ENCODE results near the gene IQCE.

Gene IQCE

GRCh38 chr7:2624293-2624886 is 65.6 kb downstream of the IQCE start:
- no peak overlapping the region for H3K4me3 ChIP-seq (ENCODE audit: low read depth, low read length)
- no peak for TF ChIP-seq CTCF (conservative IDR thresholded peaks at IDR 0.05; ENCODE audit: low read depth, low read length)
- no peak for DNase-seq (ENCODE audit: low read depth)

- no peak overlapping the region for H3K4me3 ChIP-seq (ENCODE audit: low read depth, low read length)
- no peak for DNase-seq (ENCODE audit: low read depth)
- no peak for TF ChIP-seq CTCF (conservative IDR thresholded peaks at IDR 0.05; ENCODE audit: low read depth, low read length)
Observed at GRCh38 chr7:2626498-2627117, 67.8 kb downstream of the IQCE start.

GRCh38 chr7:2627258-2628129 is 68.7 kb downstream of the IQCE start:
- H3K4me3 ChIP-seq (ENCODE audit: low read depth, low read length), result no peak overlapping the region
- no peak for TF ChIP-seq CTCF (conservative IDR thresholded peaks at IDR 0.05; ENCODE audit: low read depth, low read length)

GRCh38 chr7:2628130-2628482 is 69.3 kb downstream of the IQCE start:
- no peak for TF ChIP-seq CTCF (conservative IDR thresholded peaks at IDR 0.05; ENCODE audit: low read depth, low read length)

More at GRCh38 chr7:2627258-2628129, 68.7 kb downstream of the IQCE start:
- DNase-seq (ENCODE audit: low read depth), result no peak

GRCh38 chr7:2628891-2629290 is 70.1 kb downstream of the IQCE start:
- no peak overlapping the region for H3K4me3 ChIP-seq (ENCODE audit: low read depth, low read length)
- TF ChIP-seq CTCF (conservative IDR thresholded peaks at IDR 0.05; ENCODE audit: low read depth, low read length), result no peak
- no peak for DNase-seq (ENCODE audit: low read depth)

More at GRCh38 chr7:2628130-2628482, 69.3 kb downstream of the IQCE start:
- DNase-seq (ENCODE audit: low read depth), result no peak
- H3K4me3 ChIP-seq (ENCODE audit: low read depth, low read length), result no peak overlapping the region

GRCh38 chr7:2629746-2630681 is 71.2 kb downstream of the IQCE start:
- TF ChIP-seq CTCF (conservative IDR thresholded peaks at IDR 0.05; ENCODE audit: low read depth, low read length), result no peak
- no peak for DNase-seq (ENCODE audit: low read depth)
- no peak overlapping the region for H3K4me3 ChIP-seq (ENCODE audit: low read depth, low read length)

All from choroid plexus epithelial cell (primary cell).